ENCODE data around the gene KRT39. TPM values are rescaled to one million over a fixed set of nuclear protein-coding genes. Genes with fewer than 3 reads are reported as not detected.

The KRT39 gene
- polyA plus RNA-seq, 1 experiment = not detected

DNA sequence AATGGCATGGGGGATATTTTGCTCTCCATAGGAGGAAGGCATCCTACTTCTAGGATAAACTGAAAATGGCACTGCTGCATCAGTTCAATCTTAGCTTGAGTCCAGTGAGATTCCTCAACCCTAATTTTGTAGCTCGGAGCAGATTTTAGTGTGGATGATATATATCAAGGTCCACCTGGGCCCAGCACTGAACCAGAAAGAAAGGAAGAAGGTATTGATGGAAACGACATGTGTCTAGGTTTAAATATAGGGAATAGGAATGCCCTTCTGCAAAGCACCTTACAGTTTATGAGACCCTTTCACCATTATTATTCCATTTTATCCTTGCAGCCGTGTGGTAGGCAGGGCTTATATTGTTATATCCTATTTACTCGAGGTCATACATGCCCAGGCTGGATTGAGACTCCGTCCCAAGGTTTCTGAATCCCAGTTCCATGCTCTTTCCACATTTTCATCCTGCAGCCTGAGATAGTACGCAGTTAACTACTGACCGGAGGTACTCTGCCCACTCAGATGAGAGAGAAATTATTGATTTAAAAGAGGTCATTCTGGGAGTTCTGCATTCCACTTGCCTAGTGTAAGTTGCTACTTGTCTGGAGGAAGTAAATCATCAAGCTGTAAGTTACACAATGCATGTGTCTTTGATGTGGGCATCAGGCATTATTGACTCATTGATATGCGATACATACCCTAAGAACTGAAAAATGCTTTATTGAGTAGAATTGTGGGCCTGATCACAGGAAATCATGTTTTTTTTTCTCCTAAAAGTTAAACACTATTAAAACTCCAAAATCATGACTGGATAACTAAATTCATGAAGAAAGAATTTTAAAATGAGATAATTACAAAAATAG lies 10.1 kb downstream of the KRT39 start:
- Histone ChIP-seq H3K4me3 (ENCODE audit: low read depth, low read length) (no peak overlapping the region), H3K27me3 (ENCODE audit: control insufficient read depth, insufficient read depth, low read length) (no peaks in the 10 kb centered on the region), H3K36me3 (ENCODE audit: control insufficient read depth, insufficient read depth, low read length) (no peaks in the 10 kb centered on the region)
- no peak for TF ChIP-seq CTCF (IDR thresholded peaks at IDR 0.05; ENCODE audit: insufficient read depth, low read depth, low read length)
- ChIA-PET POLR2A (interaction anchor here (0.6 kb wide), 1 partner anchor 141 kb away, joined by 4 read pairs; no protein-coding TSS in a partner anchor), CTCF (interaction anchor here (0.6 to 1.5 kb wide), 3 partner anchors 12 to 366 kb away, joined by 3 to 5 read pairs (median 3); no protein-coding TSS in a partner anchor)
- peak; percentile 93 for DNase-seq (ENCODE audit: low read depth)

- Histone ChIP-seq H3K4me3 (ENCODE audit: low read depth, low read length) (no peak overlapping the region), H3K27me3 (ENCODE audit: control insufficient read depth, insufficient read depth, low read length) (no peaks in the 10 kb centered on the region), H3K36me3 (ENCODE audit: control insufficient read depth, insufficient read depth, low read length) (no peaks in the 10 kb centered on the region)
- no peak for TF ChIP-seq CTCF (IDR thresholded peaks at IDR 0.05; ENCODE audit: insufficient read depth, low read depth, low read length)
- ChIA-PET CTCF (interaction anchor here (0.6 to 1.7 kb wide), 3 partner anchors 13 to 44 kb away, joined by 3 to 6 read pairs (median 3); partner anchors contain the start of gene KRT39), POLR2A (interaction anchor here (1.0 kb wide), 1 partner anchor 108 kb away, joined by 3 read pairs; no protein-coding TSS in a partner anchor)
- DNase-seq (ENCODE audit: low read depth) = peak; percentile 78
Measured at GRCh38 chr17:40953881-40954280, 12.9 kb downstream of the KRT39 start.

- H3K36me3 ChIP-seq (ENCODE audit: control insufficient read depth, insufficient read depth, low read length) = no peaks in the 10 kb centered on the region
- no peaks in the 10 kb centered on the region for H3K27me3 ChIP-seq (ENCODE audit: control insufficient read depth, insufficient read depth, low read length)
- CTCF ChIA-PET = interaction anchor here (0.7 to 1.7 kb wide), 4 partner anchors 28 to 370 kb away, joined by 3 to 6 read pairs (median 4); no protein-coding TSS in a partner anchor
- no peak overlapping the region for H3K4me3 ChIP-seq (ENCODE audit: low read depth, low read length)
- POLR2A ChIA-PET = interaction anchor here (0.6 to 1.2 kb wide), 4 partner anchors 36 to 415 kb away, joined by 3 to 5 read pairs (median 4); partner anchors contain the start of gene KRTAP2-3
- DNase-seq (ENCODE audit: low read depth) = peak; percentile 91
- no peak for TF ChIP-seq CTCF (IDR thresholded peaks at IDR 0.05; ENCODE audit: insufficient read depth, low read depth, low read length)
Measured at GRCh38 chr17:40952661-40953060, 14.1 kb downstream of the KRT39 start.

GRCh38 chr17:40952154-40952553 lies 14.6 kb downstream of the KRT39 start:
- DNase-seq (ENCODE audit: low read depth) = no peak
- Histone ChIP-seq H3K4me3 (ENCODE audit: low read depth, low read length) (no peak overlapping the region), H3K36me3 (ENCODE audit: control insufficient read depth, insufficient read depth, low read length) (no peaks in the 10 kb centered on the region), H3K27me3 (ENCODE audit: control insufficient read depth, insufficient read depth, low read length) (no peaks in the 10 kb centered on the region)
- TF ChIP-seq CTCF (IDR thresholded peaks at IDR 0.05; ENCODE audit: insufficient read depth, low read depth, low read length) = no peak
- CTCF ChIA-PET = interaction anchor here (1.5 to 1.7 kb wide), 3 partner anchors 43 to 370 kb away, joined by 3 to 6 read pairs (median 6); no protein-coding TSS in a partner anchor
- POLR2A ChIA-PET = interaction anchor here (0.6 to 1.2 kb wide), 4 partner anchors 42 to 416 kb away, joined by 3 to 5 read pairs (median 4); partner anchors contain the start of gene KRTAP2-3

- Histone ChIP-seq H3K36me3 (ENCODE audit: control insufficient read depth, insufficient read depth, low read length) (no peaks in the 10 kb centered on the region), H3K4me3 (ENCODE audit: low read depth, low read length) (no peak overlapping the region), H3K27me3 (ENCODE audit: control insufficient read depth, insufficient read depth, low read length) (no peaks in the 10 kb centered on the region)
- DNase-seq (ENCODE audit: low read depth) = no peak
- CTCF ChIA-PET = no interaction called here
- TF ChIP-seq CTCF (IDR thresholded peaks at IDR 0.05; ENCODE audit: insufficient read depth, low read depth, low read length) = no peak
- POLR2A ChIA-PET = no interaction called here
Measured at GRCh38 chr17:40951011-40951622, 15.6 kb downstream of the KRT39 start.
